Activated CD8-positive, alpha-beta memory T cell treated with anti-CD3 and anti-CD28 coated beads for 36 hours (primary cell): ENCODE measurements around the gene ZNF579. TPM values are rescaled to one million over a fixed set of nuclear protein-coding genes. Genes with fewer than 3 reads are reported as not detected.

Experiments used
- CTCF ChIA-PET: fragments of 350-600 bp; sonication (Branson Sonifier 250); formaldehyde crosslinking; loops from one replicate; lab custom pipeline; 2021; ENCODE audit warnings: antibody characterized with exemption; lab: Charles Lee
- POLR2A ChIA-PET: fragments of 350-600 bp; sonication (Branson Sonifier 250); formaldehyde crosslinking; loops from one replicate; lab custom pipeline; 2021; ENCODE audit warnings: antibody characterized with exemption; lab: Charles Lee
- total RNA-seq, 2 experiments: library from RNA; stranded (reverse); gene quantifications; one replicate each; pipeline ENCODE4 v1.2.3, GENCODE V29; 2021

Gene ZNF579
- 1 to 10 TPM; 6.9 to 7.5 TPM for total RNA-seq

GRCh38 chr19:55580628-55581144 is at the start of gene ZNF579:
Gene ZNF579, minus strand, starts transcription at chr19:55580848. Its CDS starts 1,209 bp downstream, at chr19:55579639.
- ChIA-PET CTCF (interaction anchor here (0.9 to 2.5 kb wide), 3 partner anchors 42 to 77 kb away, joined by 3 to 8 read pairs (median 3); no protein-coding TSS in a partner anchor), POLR2A (interaction anchor here (0.7 kb wide), 1 partner anchor 19 kb away, joined by 3 read pairs; the partner anchor contains the start of gene FIZ1)

- ChIA-PET CTCF (interaction anchor here (0.9 to 3.2 kb wide), 9 partner anchors 11 to 158 kb away, joined by 3 to 19 read pairs (median 6); partner anchors contain the start of genes ZNF628 and ZNF865), POLR2A (interaction anchor here (0.9 kb wide), 1 partner anchor 17 kb away, joined by 3 read pairs; the partner anchor contains the start of gene ZNF581)
Observed at GRCh38 chr19:55626350-55626749, 45.7 kb upstream of the ZNF579 start.

GRCh38 chr19:55625004-55625326 is 44.3 kb upstream of the ZNF579 start:
- CTCF ChIA-PET: interaction anchor here (0.6 to 3.2 kb wide), 10 partner anchors 8 to 148 kb away, joined by 3 to 19 read pairs (median 6); partner anchors contain the start of genes FIZ1, ZNF524, ZNF628 and ZNF865
- POLR2A ChIA-PET: interaction anchor here (0.7 to 1.2 kb wide), 5 partner anchors 18 to 240 kb away, joined by 3 to 6 read pairs (median 4); partner anchors contain the start of genes FIZ1, ZNF524 and ZNF865

- CTCF ChIA-PET: interaction anchor here (0.6 to 3.2 kb wide), 9 partner anchors 8 to 120 kb away, joined by 3 to 19 read pairs (median 6); partner anchors contain the start of genes FIZ1, ZNF524 and ZNF865
- POLR2A ChIA-PET: interaction anchor here (0.5 to 1.2 kb wide), 6 partner anchors 18 to 240 kb away, joined by 3 to 6 read pairs (median 5); partner anchors contain the start of genes FIZ1, ZNF524 and ZNF865
Observed at GRCh38 chr19:55624109-55625003, 43.7 kb upstream of the ZNF579 start, which contains the start of gene ZNF784. Gene ZNF784, minus strand, starts transcription at chr19:55624566. Its CDS starts 5 bp downstream, at chr19:55624561.

- ChIA-PET POLR2A (no interaction called here), CTCF (interaction anchor here (0.6 to 2.2 kb wide), 4 partner anchors 8 to 42 kb away, joined by 3 to 10 read pairs (median 4); partner anchors contain the start of genes FIZ1 and ZNF524)
Observed at GRCh38 chr19:55623561-55623960, 42.9 kb upstream of the ZNF579 start.

GRCh38 chr19:55623130-55623529 is 42.5 kb upstream of the ZNF579 start:
- CTCF ChIA-PET: interaction anchor here (0.5 to 1.4 kb wide), 3 partner anchors 8 to 42 kb away, joined by 3 to 6 read pairs (median 5); no protein-coding TSS in a partner anchor
- POLR2A ChIA-PET: no interaction called here

GRCh38 chr19:55622242-55622969 is 41.8 kb upstream of the ZNF579 start:
- POLR2A ChIA-PET: no interaction called here

GRCh38 chr19:55621673-55622231 is 41.1 kb upstream of the ZNF579 start:
- CTCF ChIA-PET: interaction anchor here (0.6 to 1.4 kb wide), 3 partner anchors 10 to 17 kb away, joined by 3 to 6 read pairs (median 4); no protein-coding TSS in a partner anchor
- POLR2A ChIA-PET: no interaction called here

More at GRCh38 chr19:55622242-55622969, 41.8 kb upstream of the ZNF579 start:
- CTCF ChIA-PET: interaction anchor here (0.5 to 1.4 kb wide), 4 partner anchors 9 to 41 kb away, joined by 3 to 6 read pairs (median 4); no protein-coding TSS in a partner anchor

GRCh38 chr19:55621205-55621672 is 40.6 kb upstream of the ZNF579 start:
- CTCF ChIA-PET: interaction anchor here (0.6 to 2.1 kb wide), 3 partner anchors 10 to 17 kb away, joined by 4 to 6 read pairs (median 6); no protein-coding TSS in a partner anchor
- POLR2A ChIA-PET: no interaction called here

GRCh38 chr19:55620410-55621204 is 40.0 kb upstream of the ZNF579 start:
- ChIA-PET CTCF (interaction anchor here (1.1 to 2.1 kb wide), 3 partner anchors 10 to 109 kb away, joined by 4 to 6 read pairs (median 6); no protein-coding TSS in a partner anchor), POLR2A (no interaction called here)

GRCh38 chr19:55619286-55619685 is 38.6 kb upstream of the ZNF579 start:
- ChIA-PET CTCF (interaction anchor here (0.6 to 2.1 kb wide), 4 partner anchors 13 to 306 kb away, joined by 4 to 6 read pairs (median 4); no protein-coding TSS in a partner anchor), POLR2A (no interaction called here)

- ChIA-PET POLR2A (interaction anchor here (0.6 kb wide), 1 partner anchor 279 kb away, joined by 5 read pairs; the partner anchor contains the start of gene KMT5C), CTCF (interaction anchor here (0.7 to 1.4 kb wide), 3 partner anchors 12 to 532 kb away, joined by 4 to 5 read pairs (median 5); no protein-coding TSS in a partner anchor)
Observed at GRCh38 chr19:55618426-55618825, 37.8 kb upstream of the ZNF579 start.

GRCh38 chr19:55617426-55617825 is 36.8 kb upstream of the ZNF579 start:
- ChIA-PET CTCF (interaction anchor here (1.4 kb wide), 1 partner anchor 11 kb away, joined by 5 read pairs; no protein-coding TSS in a partner anchor), POLR2A (no interaction called here)

- POLR2A ChIA-PET: no interaction called here
- CTCF ChIA-PET: no interaction called here
Observed at GRCh38 chr19:55616395-55616875, 35.8 kb upstream of the ZNF579 start.

GRCh38 chr19:55615543-55616394 is 35.1 kb upstream of the ZNF579 start:
- ChIA-PET CTCF (interaction anchor here (1.2 kb wide), 1 partner anchor 10 kb away, joined by 4 read pairs; no protein-coding TSS in a partner anchor), POLR2A (no interaction called here)
